ENCODE measurements around the gene BCR.

DNA sequence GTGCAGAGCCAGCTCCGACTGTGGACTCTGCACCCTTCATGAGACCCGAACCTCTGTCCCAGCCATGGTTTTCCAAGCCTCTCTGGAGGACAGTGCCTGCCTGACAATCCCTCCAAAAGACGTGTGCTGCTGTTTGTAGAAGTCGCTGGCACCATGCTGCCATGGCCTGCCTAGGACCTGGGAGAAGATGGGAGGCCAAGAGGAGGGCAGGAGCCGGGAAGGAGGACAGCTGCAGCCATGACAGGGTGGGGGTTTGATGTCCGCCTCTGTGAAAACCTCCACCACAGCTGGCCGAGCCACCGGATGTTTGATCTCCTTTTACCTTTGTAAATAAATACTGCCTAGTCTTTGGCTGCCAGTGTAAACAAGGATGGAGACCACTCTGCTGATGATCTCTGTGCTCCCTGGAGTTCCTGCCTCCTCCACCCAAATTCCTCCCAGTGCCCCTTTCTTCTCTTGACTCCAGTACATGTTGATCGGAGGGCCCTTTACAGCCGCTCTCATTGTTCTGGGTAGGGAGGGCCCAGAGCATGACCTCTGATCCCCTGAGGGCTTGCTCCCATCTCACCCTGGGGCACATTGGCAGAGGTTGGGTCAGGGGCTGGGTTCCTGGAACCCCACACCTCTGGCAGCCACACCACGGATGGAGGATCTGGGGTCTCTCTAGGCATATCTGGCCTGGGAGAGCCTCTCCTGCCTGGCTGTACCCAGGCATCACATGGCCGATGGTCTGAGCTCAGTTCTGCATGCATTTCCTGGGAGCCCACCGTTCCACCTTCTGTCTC is 66.9 kb downstream of the BCR start:
- TF ChIP-seq, protein P1, sequence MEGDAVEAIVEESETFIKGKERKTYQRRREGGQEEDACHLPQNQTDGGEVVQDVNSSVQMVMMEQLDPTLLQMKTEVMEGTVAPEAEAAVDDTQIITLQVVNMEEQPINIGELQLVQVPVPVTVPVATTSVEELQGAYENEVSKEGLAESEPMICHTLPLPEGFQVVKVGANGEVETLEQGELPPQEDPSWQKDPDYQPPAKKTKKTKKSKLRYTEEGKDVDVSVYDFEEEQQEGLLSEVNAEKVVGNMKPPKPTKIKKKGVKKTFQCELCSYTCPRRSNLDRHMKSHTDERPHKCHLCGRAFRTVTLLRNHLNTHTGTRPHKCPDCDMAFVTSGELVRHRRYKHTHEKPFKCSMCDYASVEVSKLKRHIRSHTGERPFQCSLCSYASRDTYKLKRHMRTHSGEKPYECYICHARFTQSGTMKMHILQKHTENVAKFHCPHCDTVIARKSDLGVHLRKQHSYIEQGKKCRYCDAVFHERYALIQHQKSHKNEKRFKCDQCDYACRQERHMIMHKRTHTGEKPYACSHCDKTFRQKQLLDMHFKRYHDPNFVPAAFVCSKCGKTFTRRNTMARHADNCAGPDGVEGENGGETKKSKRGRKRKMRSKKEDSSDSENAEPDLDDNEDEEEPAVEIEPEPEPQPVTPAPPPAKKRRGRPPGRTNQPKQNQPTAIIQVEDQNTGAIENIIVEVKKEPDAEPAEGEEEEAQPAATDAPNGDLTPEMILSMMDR (conservative IDR thresholded peaks at IDR 0.05 in 1 of 2, IDR thresholded peaks at IDR 0.05 in 1 of 2; ENCODE audit: low read depth in 1 of 2, low read length in 2 of 2) = no peak
- TF ChIP-seq EZH2 (IDR thresholded peaks at IDR 0.05; ENCODE audit: low read length, missing control alignments) = no peak
